Fibroblast of lung (primary cell): Measurements from ENCODE around the gene AEN. TPM values are rescaled to one million over a fixed set of nuclear protein-coding genes. Genes with fewer than 3 reads are reported as not detected.
"Not testable (repeated sequence)": the region's sequence is repeated elsewhere in the genome, so short reads cannot be mapped to it uniquely, and the experiment has no call there.

ENCODE experiments used
- DNase-seq, 2 donors: peaks; one replicate each; pipeline versions ENCODE4 v3.0.0 to v3.0.0-alpha.2; 2010; ENCODE audit warnings: low read depth in 2 of 2
- H2AFZ ChIP-seq: 2 replicates; pipeline ENCODE4 v1.5.1; 2012; ENCODE audit warnings: low read length, control low read depth, inconsistent platforms
- H3K27ac ChIP-seq: 2 replicates; pipeline ENCODE4 v1.5.1; 2011; ENCODE audit warnings: low read length, control low read depth; ENCODE audit not compliant: insufficient read depth
- H3K27me3 ChIP-seq: 2 replicates; pipeline ENCODE4 v1.5.1; 2011; ENCODE audit warnings: mild to moderate bottlenecking, low read length; ENCODE audit not compliant: control insufficient read depth, insufficient read depth
- H3K36me3 ChIP-seq: 2 replicates; pipeline ENCODE4 v1.5.1; 2011; ENCODE audit warnings: low read length; ENCODE audit not compliant: control insufficient read depth, insufficient read depth
- H3K4me1 ChIP-seq: 2 replicates; pipeline ENCODE4 v1.5.1; 2011; ENCODE audit warnings: low read length; ENCODE audit not compliant: control insufficient read depth, insufficient read depth; ENCODE audit errors: extremely low read depth
- H3K4me2 ChIP-seq: 2 replicates; pipeline ENCODE4 v1.5.1; 2011; ENCODE audit warnings: low read length, control low read depth; ENCODE audit not compliant: insufficient read depth; ENCODE audit errors: extremely low read depth
- H3K4me3 ChIP-seq, 4 experiments: fragments of 200-600 bp in 1 of 4; sonication (generic) in 1 of 4; replicated peaks in 1 of 4; 2 replicates each; pipeline ENCODE4 v1.5.1; 2011 to 2016; ENCODE audit warnings: low read length in 4 of 4, low read depth in 3 of 4, mild to moderate bottlenecking in 3 of 4, control low read depth in 2 of 4, inconsistent platforms in 1 of 4, mixed read lengths in 1 of 4; ENCODE audit not compliant: insufficient read depth in 1 of 4; ENCODE audit errors: control extremely low read depth in 1 of 4
- H3K79me2 ChIP-seq: 2 replicates; pipeline ENCODE4 v1.5.1; 2012; ENCODE audit warnings: mild to moderate bottlenecking, low read length, inconsistent platforms; ENCODE audit not compliant: control insufficient read depth, insufficient read depth
- H3K9ac ChIP-seq: 2 replicates; pipeline ENCODE4 v1.5.1; 2011; ENCODE audit warnings: mild to moderate bottlenecking, low read length, control low read depth; ENCODE audit not compliant: insufficient read depth
- H3K9me3 ChIP-seq: 2 replicates; pipeline ENCODE4 v1.5.1; 2012; ENCODE audit warnings: low read depth, low read length; ENCODE audit not compliant: control insufficient read depth, insufficient read depth
- H4K20me1 ChIP-seq: 2 replicates; pipeline ENCODE4 v1.5.1; 2011; ENCODE audit warnings: low read length; ENCODE audit not compliant: control insufficient read depth, insufficient read depth; ENCODE audit errors: extremely low read depth
- CTCF ChIP-seq, 2 donors: IDR thresholded peaks in 1 of 2; conservative IDR thresholded peaks in 1 of 2; 1 replicate in 1 of 2; 2 replicates in 1 of 2; pipeline ENCODE4 v1.5.1; 2011 to 2012; ENCODE audit warnings: low read length in 2 of 2, control low read depth in 1 of 2, inconsistent platforms in 1 of 2, low read depth in 1 of 2, mild to moderate bottlenecking in 1 of 2
- EZH2 ChIP-seq: IDR thresholded peaks from 2 replicates; pipeline ENCODE4 v1.5.1; 2012; ENCODE audit warnings: low read length, control low read depth, mild to moderate bottlenecking; ENCODE audit errors: missing control alignments
- polyA plus RNA-seq, 2 donors: library from polyadenylated mRNA; depleted of rRNA in 1 of 2; stranded (reverse) in 1 of 2; unstranded in 1 of 2; fragments of >200 nt; gene quantifications; 2 replicates each; pipeline ENCODE4 v1.2.1, GENCODE V29; 2011 to 2012; ENCODE audit warnings: missing spikeins in 1 of 2
- total RNA-seq: library from RNA; depleted of rRNA; stranded (reverse); fragments of >200 nt; gene quantifications from 2 replicates; pipeline ENCODE4 v1.2.1, GENCODE V29; 2014

The AEN gene
- total and polyA plus RNA-seq, 2 donors (not counting 1 experiment from before 2014, with no cell fraction given) = 18.5 to 83.7 TPM

- Histone ChIP-seq H3K27ac (peak within 1 kb of the TSS; percentile 96), H3K9me3 (no peaks in the 10 kb centered on the region), H2AFZ (no peak within 1 kb of the TSS), H4K20me1 (no peaks in the 10 kb centered on the region), H3K4me3 (peak within 1 kb of the TSS; percentile 17 to 53 (median 40)), H3K9ac (peak within 1 kb of the TSS; percentile 53), H3K79me2 (no peaks in the 10 kb centered on the region), H3K4me1 (peaks cover 11% of the 10 kb centered on the region), H3K4me2 (peak within 1 kb of the TSS; percentile 53), H3K36me3 (no peaks in the 10 kb centered on the region), H3K27me3 (no peaks in the 10 kb centered on the region)
- DNase-seq = peak; percentile 94 to 98
- peak; percentile 31 to 52 for TF ChIP-seq CTCF (conservative IDR thresholded peaks at IDR 0.05 in 1 of 2, IDR thresholded peaks at IDR 0.05 in 1 of 2; ENCODE audit: low read depth in 1 of 2, low read length in 2 of 2)
- no peak for TF ChIP-seq EZH2
These were observed 17.7 kb downstream of the AEN start, which contains the start of gene ISG20 for GRCh38 chr15:88638626-88639372. ISG20 (plus strand) TSS chr15:88639016; CDS start chr15:88639367, 351 bp downstream.

- H3K79me2 ChIP-seq = no peaks in the 10 kb centered on the region
These were observed 20.9 kb downstream of the AEN start for GRCh38 chr15:88641959-88642452.

GRCh38 chr15:88642514-88642913 lies 21.4 kb downstream of the AEN start:
- not testable (repeated sequence) for H3K9me3 ChIP-seq, H3K27ac ChIP-seq, H4K20me1 ChIP-seq, H3K36me3 ChIP-seq, H3K9ac ChIP-seq, H3K27me3 ChIP-seq, H3K4me3 ChIP-seq, H2AFZ ChIP-seq, DNase-seq, H3K79me2 ChIP-seq, H3K4me2 ChIP-seq
- H3K4me1 ChIP-seq = peaks cover 11% of the 10 kb centered on the region

More at GRCh38 chr15:88641959-88642452, 20.9 kb downstream of the AEN start:
- no peak overlapping the region for H3K27ac ChIP-seq
- no peak for DNase-seq
- H3K4me2 ChIP-seq = no peak overlapping the region
- H3K27me3 ChIP-seq = no peaks in the 10 kb centered on the region
- H3K4me3 ChIP-seq = no peak overlapping the region
- TF ChIP-seq CTCF (conservative IDR thresholded peaks at IDR 0.05 in 1 of 2, IDR thresholded peaks at IDR 0.05 in 1 of 2; ENCODE audit: low read depth in 1 of 2, low read length in 2 of 2) (no peak), EZH2 (no peak)
- H3K36me3 ChIP-seq = no peaks in the 10 kb centered on the region
- H3K9me3 ChIP-seq = no peaks in the 10 kb centered on the region
- H2AFZ ChIP-seq = no peak overlapping the region
- no peaks in the 10 kb centered on the region for H4K20me1 ChIP-seq
- H3K9ac ChIP-seq = no peak overlapping the region
- H3K4me1 ChIP-seq = peaks cover 11% of the 10 kb centered on the region
